Endothelial cell of umbilical vein (primary cell): ENCODE results near the gene LRRC23. TPM values are rescaled to one million over a fixed set of nuclear protein-coding genes. Genes with fewer than 3 reads are reported as not detected.

ENCODE experiments used
- BruUV-seq: library from RNA; stranded (reverse); fragments of 400-500 nt; replicated peaks from 2 replicates; lab custom pipeline; 2021; lab: Mats Ljungman, UMichigan
- CTCF ChIA-PET: fragments of 300-600, 350-600 bp; sonication (Branson Sonifier 250); formaldehyde crosslinking; loops from one replicate; lab custom pipeline; 2021; ENCODE audit warnings: antibody characterized with exemption, inconsistent platforms; lab: Charles Lee
- POLR2A ChIA-PET: fragments of 300-600, 350-600 bp; sonication (Branson Sonifier 250); formaldehyde crosslinking; loops from one replicate; lab custom pipeline; 2021; ENCODE audit warnings: antibody characterized with exemption, inconsistent platforms; lab: Charles Lee
- DNase-seq: peaks from one replicate; pipeline ENCODE4 v3.0.0-alpha.2; 2011; ENCODE audit warnings: low read depth, low spot score
- FAIRE-seq: peaks from 2 replicates; lab custom pipeline; 2011; peaks lifted over from hg19 to GRCh38; lab: Jason Lieb, UNC
- H2AFZ ChIP-seq: 2 replicates; pipeline ENCODE4 v1.6.0; 2012; ENCODE audit warnings: low read depth, low read length, control low read depth, inconsistent platforms
- H3K27ac ChIP-seq: 2 replicates; pipeline ENCODE4 v1.5.1; 2011; ENCODE audit warnings: low read depth, mild to moderate bottlenecking, control low read depth, low read length, moderate library complexity; ENCODE audit not compliant: insufficient read depth
- H3K27me3 ChIP-seq, 2 experiments: 2 replicates each; pipeline versions ENCODE4 v1.6.0 to v1.6.1; 2011; ENCODE audit warnings: low read length in 2 of 2, mixed read lengths in 1 of 2; ENCODE audit not compliant: control insufficient read depth in 2 of 2, insufficient read depth in 2 of 2
- H3K36me3 ChIP-seq, 2 experiments: 2 replicates in 1 of 2; 3 replicates in 1 of 2; pipeline ENCODE4 v1.5.1; 2011; ENCODE audit warnings: low read length in 2 of 2, mild to moderate bottlenecking in 1 of 2, moderate library complexity in 1 of 2; ENCODE audit not compliant: control insufficient read depth in 2 of 2, insufficient read depth in 2 of 2; ENCODE audit errors: extremely low read depth in 1 of 2
- H3K4me1 ChIP-seq: 3 replicates; pipeline ENCODE4 v1.5.1; 2011; ENCODE audit warnings: mild to moderate bottlenecking, low read length; ENCODE audit not compliant: control insufficient read depth, insufficient read depth; ENCODE audit errors: extremely low read depth
- H3K4me2 ChIP-seq: 2 replicates; pipeline ENCODE4 v1.6.1; 2011; ENCODE audit warnings: low read length, control low read depth, mixed read lengths; ENCODE audit not compliant: insufficient read depth
- H3K4me3 ChIP-seq, 3 experiments: fragments of 200-600 bp in 1 of 3; sonication (generic), shearing (Covaris generic) in 1 of 3; replicated peaks in 1 of 3; 2 replicates each; pipeline ENCODE4 v1.5.1; 2011 to 2016; ENCODE audit warnings: control low read depth in 3 of 3, low read length in 3 of 3, mild to moderate bottlenecking in 2 of 3, inconsistent platforms in 1 of 3, low read depth in 1 of 3, moderate library complexity in 1 of 3; ENCODE audit not compliant: insufficient read depth in 1 of 3
- H3K79me2 ChIP-seq: 2 replicates; pipeline ENCODE4 v1.6.0; 2012; ENCODE audit warnings: low read length, inconsistent platforms; ENCODE audit not compliant: control insufficient read depth, insufficient read depth
- H3K9ac ChIP-seq: replicated peaks from 2 replicates; pipeline ENCODE3; 2011; ENCODE audit warnings: low read length, control low read depth; ENCODE audit not compliant: insufficient read depth; ENCODE audit errors: extremely low read depth
- H3K9me1 ChIP-seq: replicated peaks from 3 replicates; pipeline ENCODE4 v1.6.0; 2011; ENCODE audit warnings: mild to moderate bottlenecking, low read length; ENCODE audit not compliant: control insufficient read depth, insufficient read depth; ENCODE audit errors: extremely low read depth
- H3K9me3 ChIP-seq: replicated peaks from 2 replicates; pipeline ENCODE4 v1.5.1; 2012; ENCODE audit warnings: low read length, inconsistent platforms; ENCODE audit not compliant: control insufficient read depth, insufficient read depth
- H4K20me1 ChIP-seq: replicated peaks from 2 replicates; pipeline ENCODE3; 2011; ENCODE audit warnings: mild to moderate bottlenecking, low read length; ENCODE audit not compliant: control insufficient read depth, insufficient read depth; ENCODE audit errors: extremely low read depth
- CTCF ChIP-seq, 2 donors: IDR thresholded peaks; 1 replicate in 1 of 2; 2 replicates in 1 of 2; pipeline ENCODE4 v1.5.1; 2011; ENCODE audit warnings: low read length in 2 of 2, mild to moderate bottlenecking in 2 of 2, moderate library complexity in 2 of 2, control low read depth in 1 of 2, inconsistent platforms in 1 of 2, low read depth in 1 of 2; ENCODE audit not compliant: insufficient read depth in 1 of 2; ENCODE audit errors: extremely low read depth in 1 of 2
- FOS ChIP-seq: IDR thresholded peaks from 2 replicates; pipeline ENCODE4 v1.6.1; 2011; ENCODE audit warnings: mild to moderate bottlenecking, low read length, moderate library complexity, borderline replicate concordance; ENCODE audit not compliant: insufficient read depth
- JUN ChIP-seq: IDR thresholded peaks from 2 replicates; pipeline ENCODE4 v1.6.1; 2011; ENCODE audit warnings: borderline replicate concordance, low read depth; ENCODE audit not compliant: insufficient read length, insufficient read depth
- POLR2A ChIP-seq: IDR thresholded peaks from 2 replicates; pipeline ENCODE4 v1.6.1; 2012; ENCODE audit warnings: low read depth, mild to moderate bottlenecking, control low read depth, low read length
- POLR2AphosphoS5 ChIP-seq: IDR thresholded peaks from 2 replicates; pipeline ENCODE4 v1.6.1; 2012; ENCODE audit warnings: low read depth, mild to moderate bottlenecking, control low read depth, low read length, moderate library complexity; ENCODE audit not compliant: insufficient read depth
- dilution Hi-C: fragments of 300-500 bp; cut with MboI; formaldehyde crosslinking; loops from one replicate; pipeline ENCODE4 v1.15.0; 2019; ENCODE audit warnings: low sequenced_read_pairs; ENCODE audit not compliant: extremely low pct_ligation_motif_present
- intact Hi-C: fragments of 100-400 bp; cut with micrococcal nuclease; formaldehyde crosslinking; loops from one replicate; pipeline ENCODE4 v1.10.0; 2022
- polyA plus RNA-seq, 4 experiments: library from polyadenylated mRNA; depleted of rRNA in 3 of 4; stranded (reverse) in 3 of 4; unstranded in 1 of 4; fragments of >200 nt; gene quantifications; 2 replicates each; pipeline versions ENCODE4 v1.2.1 to v1.2.3, GENCODE V29; 2011 to 2012; ENCODE audit warnings: missing spikeins in 1 of 4
- total RNA-seq: library from RNA; stranded (reverse); gene quantifications from 2 replicates; pipeline ENCODE4 v1.2.3, GENCODE V29; 2021

The LRRC23 gene
- total and polyA plus RNA-seq, 2 donors (not counting 3 experiments of a cell fraction or from before 2014, with no cell fraction given), result 3.1 to 3.5 TPM

- DNase-seq (no peak), FAIRE-seq (no peak)
- ChIA-PET CTCF (interaction anchor here (1.0 to 3.4 kb wide), 3 partner anchors 17 to 73 kb away, joined by 5 to 38 read pairs (median 18); partner anchors contain the start of gene SPSB2), POLR2A (no interaction called here)
- Histone ChIP-seq H3K36me3 (peaks cover 0 to 16% of the 10 kb centered on the region in 2 experiments), H3K27ac (no peak overlapping the region), H3K4me3 (no peak overlapping the region), H2AFZ (no peak overlapping the region), H3K4me1 (peaks cover 18% of the 10 kb centered on the region), H3K9ac (no peak overlapping the region), H3K27me3 (no peaks in the 10 kb centered on the region), H3K9me1 (no peaks in the 10 kb centered on the region), H3K4me2 (no peak overlapping the region), H3K79me2 (no peaks in the 10 kb centered on the region), H4K20me1 (no peaks in the 10 kb centered on the region), H3K9me3 (no peaks in the 10 kb centered on the region)
- BruUV-seq, result no TSS peak
- dilution Hi-C loops, result no loop called here
- no peak for TF ChIP-seq POLR2A
- intact Hi-C loops, result no loop called here
These were observed 37.7 kb downstream of the LRRC23 start for GRCh38 chr12:6942331-6942665.

- peaks cover 0 to 16% of the 10 kb centered on the region in 2 experiments for H3K36me3 ChIP-seq
- H2AFZ ChIP-seq, result no peak overlapping the region
- H3K9me3 ChIP-seq, result no peaks in the 10 kb centered on the region
- FAIRE-seq, result peak; percentile 95
- H3K27ac ChIP-seq, result peak overlapping the region; percentile 57
- no peak for TF ChIP-seq POLR2A
- TF ChIP-seq POLR2AphosphoS5, result no peak
- TF ChIP-seq CTCF (IDR thresholded peaks at IDR 0.05; ENCODE audit: extremely low read depth in 1 of 2, insufficient read depth in 1 of 2, low read depth in 1 of 2, low read length in 2 of 2), result no peak
- TF ChIP-seq FOS, result no peak
- TF ChIP-seq JUN, result no peak
- BruUV-seq, result no TSS peak
- peaks cover 16% of the 10 kb centered on the region for H3K4me1 ChIP-seq
- no peaks in the 10 kb centered on the region for H3K79me2 ChIP-seq
- no peaks in the 10 kb centered on the region for H4K20me1 ChIP-seq
- POLR2A ChIA-PET, result interaction anchor here (0.6 to 2.5 kb wide), 17 partner anchors 9 to 994 kb away, joined by 3 to 24 read pairs (median 5); partner anchors contain the start of genes C1RL, LPCAT3, PTMS and SPSB2
- intact Hi-C loops, result loop anchor here (1.0 kb wide), 1 partner anchor 74 kb away; no protein-coding TSS in a partner anchor
- no peaks in the 10 kb centered on the region for H3K9me1 ChIP-seq
- H3K4me2 ChIP-seq, result peak overlapping the region; percentile 73
- peak overlapping the region; percentile 74 for H3K9ac ChIP-seq
- dilution Hi-C loops, result no loop called here
- H3K4me3 ChIP-seq, result peak overlapping the region in 1 of 3 experiments; percentile 5
- no peak for DNase-seq
- CTCF ChIA-PET, result interaction anchor here (1.1 to 6.0 kb wide), 12 partner anchors 9 to 694 kb away, joined by 3 to 124 read pairs (median 18); partner anchors contain the start of genes ATN1, C1R, C1RL and SPSB2
- H3K27me3 ChIP-seq, result no peaks in the 10 kb centered on the region
These were observed 38.7 kb downstream of the LRRC23 start for GRCh38 chr12:6943389-6943721.
